Measurements from ENCODE around the gene MORN4. TPM values are rescaled to one million over a fixed set of nuclear protein-coding genes. Genes with fewer than 3 reads are reported as not detected.
A peak's percentile ranks its signal among the peaks of the same experiment; 100 is the strongest.

The MORN4 gene
- total RNA-seq, 1 donor from 2014 or later = 16.4 TPM

DNA sequence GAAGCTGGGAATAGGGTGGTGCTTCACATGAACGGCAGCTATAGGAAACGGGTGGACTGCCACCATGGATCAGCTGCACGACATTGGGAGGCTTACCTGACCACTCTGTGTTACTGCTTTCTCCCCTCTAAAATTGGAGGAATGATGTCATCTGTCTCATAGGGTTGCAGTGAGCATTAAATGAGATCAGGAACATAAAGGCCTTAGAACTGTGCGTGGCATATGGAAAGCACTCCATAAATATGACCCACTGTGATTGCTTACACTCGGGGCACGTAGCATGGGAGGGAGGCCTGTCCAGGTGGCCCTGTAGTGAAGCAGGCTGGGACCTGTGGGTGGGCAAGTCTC is 34.1 kb downstream of the MORN4 start:
- H3K27ac Mint-ChIP-seq = no peak overlapping the region
- no peaks in the 10 kb centered on the region for H3K27me3 Mint-ChIP-seq (ENCODE audit: low read depth)
- H3K9me3 Mint-ChIP-seq = no peaks in the 10 kb centered on the region
- no peaks in the 10 kb centered on the region for H3K4me1 Mint-ChIP-seq
- H3K4me3 Mint-ChIP-seq = no peak overlapping the region
- DNase-seq (ENCODE audit: low spot score in 2 of 2, unreplicated experiment in 2 of 2) = no peak
- TF ChIP-seq, protein P1, sequence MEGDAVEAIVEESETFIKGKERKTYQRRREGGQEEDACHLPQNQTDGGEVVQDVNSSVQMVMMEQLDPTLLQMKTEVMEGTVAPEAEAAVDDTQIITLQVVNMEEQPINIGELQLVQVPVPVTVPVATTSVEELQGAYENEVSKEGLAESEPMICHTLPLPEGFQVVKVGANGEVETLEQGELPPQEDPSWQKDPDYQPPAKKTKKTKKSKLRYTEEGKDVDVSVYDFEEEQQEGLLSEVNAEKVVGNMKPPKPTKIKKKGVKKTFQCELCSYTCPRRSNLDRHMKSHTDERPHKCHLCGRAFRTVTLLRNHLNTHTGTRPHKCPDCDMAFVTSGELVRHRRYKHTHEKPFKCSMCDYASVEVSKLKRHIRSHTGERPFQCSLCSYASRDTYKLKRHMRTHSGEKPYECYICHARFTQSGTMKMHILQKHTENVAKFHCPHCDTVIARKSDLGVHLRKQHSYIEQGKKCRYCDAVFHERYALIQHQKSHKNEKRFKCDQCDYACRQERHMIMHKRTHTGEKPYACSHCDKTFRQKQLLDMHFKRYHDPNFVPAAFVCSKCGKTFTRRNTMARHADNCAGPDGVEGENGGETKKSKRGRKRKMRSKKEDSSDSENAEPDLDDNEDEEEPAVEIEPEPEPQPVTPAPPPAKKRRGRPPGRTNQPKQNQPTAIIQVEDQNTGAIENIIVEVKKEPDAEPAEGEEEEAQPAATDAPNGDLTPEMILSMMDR (IDR thresholded peaks at IDR 0.05; ENCODE audit: unreplicated experiment) = no peak
- H3K36me3 Mint-ChIP-seq = no peaks in the 10 kb centered on the region

DNA sequence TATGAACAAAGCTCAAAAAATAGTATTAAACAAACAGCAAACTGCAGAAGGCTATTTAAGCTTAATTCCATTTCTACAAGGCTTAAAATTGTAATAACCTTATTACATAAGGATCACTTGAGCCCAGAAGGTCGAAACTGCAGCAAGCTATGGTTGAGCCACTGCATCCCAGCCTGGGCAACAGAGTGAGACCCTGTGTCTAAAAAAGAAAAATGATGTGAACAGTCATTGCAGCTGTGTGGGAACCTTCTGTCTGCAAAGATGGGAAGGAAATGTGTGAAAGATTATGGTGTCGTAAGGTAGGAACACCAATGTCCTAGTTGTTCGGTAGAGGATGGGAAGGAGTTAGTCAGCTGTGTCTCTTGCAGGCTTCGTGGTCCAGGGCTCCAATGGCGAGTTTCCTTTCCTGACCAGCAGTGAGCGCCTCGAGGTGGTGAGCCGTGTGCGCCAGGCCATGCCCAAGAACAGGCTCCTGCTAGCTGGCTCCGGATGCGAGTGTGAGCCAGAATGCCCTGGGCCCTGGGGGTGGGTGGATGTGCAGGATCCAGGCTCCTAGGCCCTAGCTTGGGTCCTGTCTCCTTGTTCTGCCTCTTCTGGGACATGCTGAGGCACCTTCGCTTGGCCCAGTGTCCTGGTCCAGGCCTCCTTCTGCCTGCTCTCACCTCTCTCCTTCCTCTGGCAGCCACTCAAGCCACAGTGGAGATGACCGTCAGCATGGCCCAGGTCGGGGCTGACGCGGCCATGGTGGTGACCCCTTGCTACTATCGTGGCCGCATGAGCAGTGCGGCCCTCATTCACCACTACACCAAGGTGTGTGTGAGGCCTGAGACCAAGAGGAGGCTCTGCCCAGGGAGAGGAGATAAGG is 34.7 kb downstream of the MORN4 start:
- no peak overlapping the region for H3K27ac Mint-ChIP-seq
- peaks cover under 1% of the 10 kb centered on the region for H3K4me1 Mint-ChIP-seq
- no peaks in the 10 kb centered on the region for H3K27me3 Mint-ChIP-seq (ENCODE audit: low read depth)
- H3K4me3 Mint-ChIP-seq = no peak overlapping the region
- DNase-seq (ENCODE audit: low spot score in 2 of 2, unreplicated experiment in 2 of 2) = no peak
- TF ChIP-seq, protein P1 (IDR thresholded peaks at IDR 0.05; ENCODE audit: unreplicated experiment) = no peak
- H3K36me3 Mint-ChIP-seq = no peaks in the 10 kb centered on the region
- H3K9me3 Mint-ChIP-seq = no peaks in the 10 kb centered on the region

DNA sequence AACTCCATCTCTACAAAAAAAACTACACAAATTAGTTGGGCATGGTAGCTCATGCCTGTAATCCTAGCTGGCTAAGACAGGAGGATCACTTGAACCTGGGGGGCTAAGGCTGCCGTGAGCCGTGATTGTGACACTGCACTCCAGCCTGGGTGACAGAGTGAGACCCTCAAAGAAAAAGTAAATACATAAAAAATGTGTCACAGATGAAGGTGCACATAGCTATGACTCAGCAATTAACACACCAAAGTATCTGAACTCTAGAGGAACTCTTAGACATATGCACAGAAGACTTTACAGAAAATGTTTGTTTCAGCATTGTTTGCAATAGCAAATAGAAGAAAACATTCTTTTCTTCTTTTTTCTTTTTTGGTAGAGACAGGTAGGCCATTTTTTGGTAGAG is 35.5 kb downstream of the MORN4 start:
- Mint-ChIP-seq H3K27me3 (ENCODE audit: low read depth) (no peaks in the 10 kb centered on the region), H3K27ac (no peak overlapping the region), H3K36me3 (no peaks in the 10 kb centered on the region), H3K4me3 (no peak overlapping the region), H3K9me3 (no peaks in the 10 kb centered on the region), H3K4me1 (peaks cover 4% of the 10 kb centered on the region)
- TF ChIP-seq, protein P1 (IDR thresholded peaks at IDR 0.05; ENCODE audit: unreplicated experiment) = no peak
- DNase-seq (ENCODE audit: low spot score in 2 of 2, unreplicated experiment in 2 of 2) = no peak

DNA sequence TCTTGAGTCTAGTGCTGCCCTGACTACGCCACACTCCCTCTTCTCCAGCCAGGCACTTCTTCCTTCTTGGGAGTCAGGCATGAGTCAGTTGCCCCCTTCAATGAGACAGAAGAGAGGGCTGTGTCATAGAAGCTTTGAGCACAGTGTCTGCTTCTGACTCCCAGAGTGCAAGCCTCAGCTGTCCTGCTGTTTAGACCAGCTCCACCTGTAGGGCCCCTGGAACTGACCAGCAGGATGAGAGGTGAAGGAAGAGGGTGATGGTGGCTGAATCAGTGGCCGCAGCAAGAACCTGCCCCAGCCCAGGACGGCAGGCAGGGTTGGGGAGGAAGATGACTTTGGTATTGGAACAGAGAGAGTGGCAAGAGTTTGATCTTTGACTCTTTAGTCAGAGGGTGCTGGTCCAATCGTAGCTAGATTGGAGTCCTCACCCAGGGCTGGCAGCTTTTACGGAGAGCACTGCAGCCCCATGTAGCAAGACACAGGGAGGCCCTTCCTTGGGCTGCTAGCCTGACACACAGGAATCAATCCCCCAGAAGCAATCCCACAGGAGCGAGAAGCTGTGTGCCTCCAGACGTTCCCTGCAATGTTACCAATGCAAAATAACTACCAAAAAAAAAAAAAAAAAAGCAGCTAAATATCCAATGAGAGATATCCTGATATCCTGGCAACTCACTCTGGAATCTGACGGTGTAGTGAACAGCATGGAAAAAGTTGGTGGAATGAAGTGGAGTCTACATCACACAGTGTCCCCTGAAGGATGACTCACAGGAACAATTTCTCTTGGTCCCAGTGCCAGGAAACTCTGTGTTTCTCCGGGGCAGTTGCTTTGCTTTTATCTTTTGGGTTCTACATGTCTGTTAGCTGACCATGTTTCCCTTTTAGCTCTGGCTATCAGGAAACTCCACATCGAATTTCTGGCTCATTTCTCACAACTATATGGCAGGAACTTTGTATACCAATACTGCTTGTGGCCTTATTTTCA is 36.9 kb downstream of the MORN4 start:
- no peak for DNase-seq (ENCODE audit: low spot score in 2 of 2, unreplicated experiment in 2 of 2)
- TF ChIP-seq, protein P1 (IDR thresholded peaks at IDR 0.05; ENCODE audit: unreplicated experiment) = no peak
- H3K27ac Mint-ChIP-seq = no peak overlapping the region
- no peaks in the 10 kb centered on the region for H3K36me3 Mint-ChIP-seq
- no peak overlapping the region for H3K4me3 Mint-ChIP-seq
- H3K4me1 Mint-ChIP-seq = peaks cover 4% of the 10 kb centered on the region
- no peaks in the 10 kb centered on the region for H3K9me3 Mint-ChIP-seq
- H3K27me3 Mint-ChIP-seq (ENCODE audit: low read depth) = no peaks in the 10 kb centered on the region

DNA sequence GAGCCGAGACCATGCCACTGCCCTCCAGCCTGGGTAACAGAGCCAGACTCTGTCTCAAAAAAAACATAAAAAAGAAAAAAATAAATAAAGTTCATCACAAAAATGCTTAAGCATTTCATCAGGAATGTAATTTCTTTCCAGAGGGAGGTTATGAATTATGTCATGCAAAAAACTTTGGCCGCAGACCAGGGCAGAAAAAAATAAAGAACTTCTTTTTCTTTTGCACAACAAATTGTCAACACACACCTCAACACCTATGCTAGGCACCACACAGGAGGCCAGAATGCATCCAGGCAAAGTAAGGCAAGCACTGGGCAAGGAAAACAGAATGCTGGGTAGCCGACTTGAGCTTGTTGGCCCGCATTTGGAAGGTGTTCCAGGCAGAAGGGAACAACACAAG is 39.9 kb downstream of the MORN4 start:
- Mint-ChIP-seq H3K27me3 (ENCODE audit: low read depth) (no peaks in the 10 kb centered on the region), H3K36me3 (no peaks in the 10 kb centered on the region), H3K27ac (peak overlapping the region; percentile 30), H3K4me1 (peaks cover 8% of the 10 kb centered on the region), H3K4me3 (no peak overlapping the region), H3K9me3 (no peaks in the 10 kb centered on the region)
- TF ChIP-seq, protein P1 (IDR thresholded peaks at IDR 0.05; ENCODE audit: unreplicated experiment) = no peak
- DNase-seq (ENCODE audit: low spot score in 2 of 2, unreplicated experiment in 2 of 2) = no peak

All from mesothelial cell of epicardium (in vitro differentiated cells).